ENCODE results near the gene GARIN5A.
A peak's percentile ranks its signal among the peaks of the same experiment; 100 is the strongest.

GARIN5A gene

GRCh38 chr19:50476224-50476906, at the start of gene GARIN5A, which contains the start of gene EMC10:
Gene GARIN5A, minus strand, starts transcription at chr19:50476848. Its CDS starts 460 bp downstream, at chr19:50476388.
Gene EMC10, plus strand, starts transcription at chr19:50476507. Its CDS starts 38 bp downstream, at chr19:50476545.
- CTCF ChIA-PET = no interaction called here

GRCh38 chr19:50522881-50523280, 46.2 kb upstream of the GARIN5A start:
- no peak for TF ChIP-seq CTCF (conservative IDR thresholded peaks at IDR 0.05; ENCODE audit: low read depth)
- H3K27ac ChIP-seq = no peak overlapping the region
- POLR2A ChIA-PET (ENCODE audit: low non-redundant PET) = no interaction called here
- DNase-seq (ENCODE audit: low spot score) = no peak
- CTCF ChIA-PET = no interaction called here

More at GRCh38 chr19:50476224-50476906, at the start of gene GARIN5A, which contains the start of gene EMC10:
- H3K27ac ChIP-seq = peak within 1 kb of the TSS; percentile 79
- POLR2A ChIA-PET (ENCODE audit: low non-redundant PET) = no interaction called here
- TF ChIP-seq CTCF (conservative IDR thresholded peaks at IDR 0.05; ENCODE audit: low read depth) = no peak
- DNase-seq (ENCODE audit: low spot score) = peak; percentile 100

- TF ChIP-seq CTCF (conservative IDR thresholded peaks at IDR 0.05; ENCODE audit: low read depth) = no peak
- ChIA-PET POLR2A (ENCODE audit: low non-redundant PET) (no interaction called here), CTCF (no interaction called here)
- no peak for DNase-seq (ENCODE audit: low spot score)
- no peak overlapping the region for H3K27ac ChIP-seq
Observed at GRCh38 chr19:50520822-50521465, 44.3 kb upstream of the GARIN5A start.

GRCh38 chr19:50519006-50519575, 42.4 kb upstream of the GARIN5A start:
- ChIA-PET POLR2A (ENCODE audit: low non-redundant PET) (no interaction called here), CTCF (interaction anchor here (0.6 kb wide), 1 partner anchor 1711 kb away, joined by 4 read pairs; no protein-coding TSS in a partner anchor)

GRCh38 chr19:50518091-50519005, 41.7 kb upstream of the GARIN5A start:
- ChIA-PET POLR2A (ENCODE audit: low non-redundant PET) (no interaction called here), CTCF (interaction anchor here (0.6 kb wide), 1 partner anchor 1711 kb away, joined by 4 read pairs; no protein-coding TSS in a partner anchor)
- no peak for DNase-seq (ENCODE audit: low spot score)
- no peak overlapping the region for H3K27ac ChIP-seq
- TF ChIP-seq CTCF (conservative IDR thresholded peaks at IDR 0.05; ENCODE audit: low read depth) = 0 out of 2 replicates have a peak, but pooled peaks have one; percentile 9

More at GRCh38 chr19:50519006-50519575, 42.4 kb upstream of the GARIN5A start:
- H3K27ac ChIP-seq = no peak overlapping the region
- no peak for TF ChIP-seq CTCF (conservative IDR thresholded peaks at IDR 0.05; ENCODE audit: low read depth)
- DNase-seq (ENCODE audit: low spot score) = no peak

- ChIA-PET CTCF (no interaction called here), POLR2A (ENCODE audit: low non-redundant PET) (no interaction called here)
- DNase-seq (ENCODE audit: low spot score) = no peak
- no peak for TF ChIP-seq CTCF (conservative IDR thresholded peaks at IDR 0.05; ENCODE audit: low read depth)
- no peak overlapping the region for H3K27ac ChIP-seq
Observed at GRCh38 chr19:50517704-50518075, 41.0 kb upstream of the GARIN5A start.
